Medulla oblongata (tissue), 1 donor: ENCODE data around the gene SERPINI1.

Experiments
- DNase-seq: peaks from one replicate; pipeline ENCODE4 v3.0.0-alpha.2; 2015; ENCODE audit errors: extremely low spot score

Gene SERPINI1

GRCh38 chr3:167734498-167735232 lies 856 bp upstream of the SERPINI1 start, which contains the start of gene PDCD10:
TSS of gene PDCD10 (minus strand) at chr3:167734892. CDS start at chr3:167720157, 14,735 bp downstream.
- peak; percentile 99 for DNase-seq

DNA sequence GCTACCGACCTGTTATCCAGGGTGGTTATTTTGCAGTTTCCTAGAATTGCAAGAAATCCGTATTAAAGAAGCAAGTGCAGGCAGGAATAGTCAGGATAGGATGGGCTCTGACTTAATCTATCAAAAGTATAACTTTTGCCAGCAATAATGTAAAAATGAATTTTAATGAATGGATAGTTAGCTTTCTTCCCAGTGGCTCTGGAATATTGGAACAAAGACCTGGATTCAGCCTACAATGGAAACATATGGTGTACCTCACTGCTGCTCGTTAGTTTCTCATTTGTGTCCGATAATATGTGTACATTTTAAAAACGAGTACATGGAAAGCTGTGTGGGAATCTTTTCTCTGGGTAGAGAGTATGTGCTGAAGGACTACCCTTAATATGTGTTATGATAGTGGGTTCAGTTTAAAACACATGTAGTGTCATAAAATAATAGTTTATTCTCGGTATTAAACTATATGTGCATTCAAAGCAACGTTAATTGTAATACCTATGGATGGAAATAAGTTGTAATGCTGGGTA lies 805 bp downstream of the SERPINI1 start:
- peak; percentile 35 for DNase-seq

- DNase-seq = no peak
Measured at GRCh38 chr3:167736997-167737396, 1.5 kb downstream of the SERPINI1 start.

GRCh38 chr3:167738037-167738436 lies 2.5 kb downstream of the SERPINI1 start:
- DNase-seq = no peak

- DNase-seq = peak; percentile 67
Measured at GRCh38 chr3:167739190-167739810, 3.8 kb downstream of the SERPINI1 start.

- peak; percentile 75 for DNase-seq
Measured at GRCh38 chr3:167740961-167741587, 5.6 kb downstream of the SERPINI1 start.

DNA sequence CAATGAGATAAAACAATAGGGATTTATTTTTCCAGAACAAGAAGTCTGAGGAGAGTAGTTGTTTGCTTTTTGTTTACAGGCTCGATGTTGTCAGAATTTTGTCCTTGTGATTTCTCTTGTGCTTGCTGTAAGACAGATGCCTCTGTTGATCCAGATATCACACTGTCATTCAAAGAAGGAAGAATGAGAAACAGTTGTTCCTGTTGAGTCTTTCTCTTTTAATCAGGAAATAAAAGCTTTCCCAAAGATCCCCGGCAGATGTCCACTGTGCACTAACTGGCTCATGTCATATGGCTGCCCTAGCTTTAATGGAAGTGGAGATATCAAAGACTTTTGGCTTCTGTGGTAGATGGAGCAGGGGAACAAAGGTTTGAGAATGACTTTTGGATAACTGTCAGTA lies 6.8 kb downstream of the SERPINI1 start:
- peak; percentile 70 for DNase-seq

DNA sequence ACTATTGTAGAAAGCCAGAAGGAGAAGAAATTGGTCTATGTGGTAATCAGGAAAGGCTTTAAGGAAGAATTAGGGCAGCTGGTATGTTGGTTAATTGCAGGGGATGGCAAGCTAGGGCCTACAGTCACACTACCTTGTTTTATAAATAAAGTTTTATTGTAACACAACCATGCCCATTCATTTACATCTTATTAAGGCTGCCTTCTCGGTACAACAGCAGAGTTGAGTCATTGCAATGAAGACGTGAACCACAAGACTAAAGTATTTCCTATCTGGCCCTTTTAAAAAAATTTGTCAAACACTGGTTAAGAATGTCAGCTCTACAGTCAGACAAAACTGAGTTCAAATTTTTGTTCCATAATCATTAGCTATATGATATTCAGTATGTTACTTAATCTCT lies 8.3 kb downstream of the SERPINI1 start:
- DNase-seq = no peak

- no peak for DNase-seq
Measured at GRCh38 chr3:167749209-167749608, 13.7 kb downstream of the SERPINI1 start.

- no peak for DNase-seq
Measured at GRCh38 chr3:167749728-167750127, 14.2 kb downstream of the SERPINI1 start.

DNA sequence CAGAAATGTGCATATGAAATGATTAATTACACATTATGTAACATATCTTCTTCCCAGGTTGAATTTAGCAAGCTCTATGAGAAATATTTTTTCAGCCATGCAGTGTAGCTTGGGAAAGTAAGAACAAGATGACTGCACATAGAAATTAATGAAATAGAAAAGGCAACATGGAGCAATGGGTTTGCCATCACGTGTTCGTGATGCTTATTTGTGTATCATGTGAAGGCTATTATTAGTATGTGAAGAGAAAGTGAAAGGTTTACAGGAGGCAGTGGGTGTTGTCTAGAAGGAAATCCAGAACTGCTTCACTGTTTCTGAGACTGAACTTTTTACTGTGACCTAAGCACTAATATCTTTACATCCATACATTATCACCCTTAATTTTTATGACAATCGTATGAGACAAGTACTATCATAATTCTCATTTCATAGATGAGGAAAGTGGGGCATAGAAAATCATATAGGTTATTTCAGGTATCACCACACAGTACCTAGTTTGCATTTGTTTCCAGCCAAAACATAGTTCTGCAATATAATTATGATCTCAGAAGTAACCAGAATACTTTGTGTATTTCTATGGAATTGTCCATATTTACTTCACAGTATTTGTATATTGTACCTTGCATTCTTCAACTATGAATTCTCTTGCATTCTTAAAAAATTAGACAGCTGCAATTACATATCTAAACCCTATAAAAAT lies 14.9 kb downstream of the SERPINI1 start:
- DNase-seq = no peak

GRCh38 chr3:167754049-167754448 lies 18.5 kb downstream of the SERPINI1 start:
- DNase-seq = no peak

- no peak for DNase-seq
Measured at GRCh38 chr3:167761302-167761701, 25.8 kb downstream of the SERPINI1 start.

- no peak for DNase-seq
Measured at GRCh38 chr3:167762296-167762695, 26.8 kb downstream of the SERPINI1 start.

DNA sequence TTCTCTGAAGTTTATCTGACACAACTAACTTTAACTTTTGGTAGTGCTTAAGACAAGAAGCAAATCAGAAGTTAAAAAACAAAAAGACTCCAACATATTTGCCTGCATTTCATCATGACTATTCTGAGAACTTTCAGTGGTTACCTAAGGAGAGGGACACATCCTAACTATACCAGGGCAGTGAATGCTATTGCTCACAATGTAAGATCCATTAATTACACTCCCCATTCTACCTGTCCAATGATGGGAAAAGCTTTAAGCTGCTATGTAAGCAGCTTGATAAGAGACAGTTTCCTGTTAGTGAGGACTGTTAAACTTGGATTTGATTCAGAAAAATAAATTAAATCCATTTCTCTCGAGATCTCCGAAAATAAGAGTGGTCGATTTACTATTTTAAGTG lies 37.5 kb downstream of the SERPINI1 start:
- no peak for DNase-seq

GRCh38 chr3:167773584-167773983 lies 38.1 kb downstream of the SERPINI1 start:
- no peak for DNase-seq

- peak; percentile 23 for DNase-seq
Measured at GRCh38 chr3:167776066-167776685, 40.7 kb downstream of the SERPINI1 start.

DNA sequence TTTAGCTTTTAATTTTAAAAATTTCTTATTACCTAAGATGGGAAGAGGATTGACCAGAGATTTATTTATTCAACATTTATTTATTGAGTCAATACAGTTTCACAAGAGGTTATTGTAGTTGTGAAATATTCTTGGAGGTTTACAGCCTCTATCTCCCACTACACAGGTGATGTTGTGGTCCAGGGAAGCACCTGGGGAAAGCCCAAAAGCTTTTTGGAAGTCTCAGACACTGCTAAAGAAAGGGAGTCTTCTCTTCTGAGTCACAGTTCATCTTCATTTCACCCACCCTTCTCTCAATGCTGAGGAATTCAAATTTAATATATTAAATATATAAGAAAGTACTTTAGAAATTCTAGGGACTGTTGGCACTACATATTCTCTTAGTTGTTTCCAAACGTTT lies 41.8 kb downstream of the SERPINI1 start:
- no peak for DNase-seq

- DNase-seq = peak; percentile 14
Measured at GRCh38 chr3:167780214-167780883, 44.8 kb downstream of the SERPINI1 start.

- DNase-seq = peak; percentile 71
Measured at GRCh38 chr3:167783781-167784180, 48.3 kb downstream of the SERPINI1 start.

GRCh38 chr3:167785790-167786189 lies 50.3 kb downstream of the SERPINI1 start:
- DNase-seq = no peak
